HG03135 (cell line): ENCODE measurements around the gene UMODL1.

Experiments
- ATAC-seq: cut with Tn5 transposase; IDR thresholded peaks from one replicate; pipeline ENCODE4 v1.9.1; 2021; ENCODE audit warnings: mild to moderate bottlenecking, moderate library complexity; ENCODE audit not compliant: unreplicated experiment

UMODL1 gene

DNA sequence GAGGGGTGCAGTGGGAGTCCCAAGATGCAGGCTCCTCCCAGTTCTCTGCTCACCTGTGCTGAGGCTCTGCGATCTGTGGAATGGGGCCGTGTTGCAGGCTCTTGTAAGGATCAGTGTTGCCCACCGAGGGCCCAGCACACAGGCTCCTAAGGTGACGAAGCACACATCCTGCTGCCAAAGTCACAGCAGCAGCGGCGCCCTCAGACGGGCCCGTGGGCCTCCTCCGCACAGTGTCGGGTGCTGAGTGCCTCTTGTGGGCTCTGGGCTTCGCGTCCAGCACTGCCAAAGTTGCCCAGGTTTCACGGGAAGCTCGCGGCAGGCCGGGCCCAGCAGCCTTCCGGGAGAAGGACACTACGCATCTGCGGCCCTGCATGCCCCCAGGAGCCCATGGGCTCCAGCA is 75.7 kb downstream of the UMODL1 start:
- ATAC-seq, result no peak

- no peak for ATAC-seq
Observed at GRCh38 chr21:42147386-42148020, 76.4 kb downstream of the UMODL1 start.

DNA sequence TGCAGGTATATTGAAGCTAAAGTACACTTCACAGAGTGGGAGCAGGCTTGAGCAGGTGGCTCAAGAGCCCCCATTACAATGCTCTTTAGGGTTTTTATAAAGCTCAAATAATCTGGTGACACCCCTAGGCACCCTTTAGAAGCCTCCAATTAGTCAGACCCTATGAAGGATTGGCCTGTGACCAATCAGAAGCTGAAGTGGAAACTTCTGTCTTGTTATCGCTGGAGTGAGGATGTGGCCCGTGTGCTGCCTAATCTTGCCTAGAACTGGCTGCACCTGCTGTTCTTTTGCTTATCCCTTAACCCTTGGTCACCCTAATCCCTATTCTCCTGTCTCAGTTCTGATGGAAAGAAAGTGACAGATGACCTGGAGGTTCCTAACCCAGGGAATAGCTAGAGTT is 77.0 kb downstream of the UMODL1 start:
- ATAC-seq, result no peak

GRCh38 chr21:42148584-42148983 is 77.5 kb downstream of the UMODL1 start:
- ATAC-seq, result no peak

DNA sequence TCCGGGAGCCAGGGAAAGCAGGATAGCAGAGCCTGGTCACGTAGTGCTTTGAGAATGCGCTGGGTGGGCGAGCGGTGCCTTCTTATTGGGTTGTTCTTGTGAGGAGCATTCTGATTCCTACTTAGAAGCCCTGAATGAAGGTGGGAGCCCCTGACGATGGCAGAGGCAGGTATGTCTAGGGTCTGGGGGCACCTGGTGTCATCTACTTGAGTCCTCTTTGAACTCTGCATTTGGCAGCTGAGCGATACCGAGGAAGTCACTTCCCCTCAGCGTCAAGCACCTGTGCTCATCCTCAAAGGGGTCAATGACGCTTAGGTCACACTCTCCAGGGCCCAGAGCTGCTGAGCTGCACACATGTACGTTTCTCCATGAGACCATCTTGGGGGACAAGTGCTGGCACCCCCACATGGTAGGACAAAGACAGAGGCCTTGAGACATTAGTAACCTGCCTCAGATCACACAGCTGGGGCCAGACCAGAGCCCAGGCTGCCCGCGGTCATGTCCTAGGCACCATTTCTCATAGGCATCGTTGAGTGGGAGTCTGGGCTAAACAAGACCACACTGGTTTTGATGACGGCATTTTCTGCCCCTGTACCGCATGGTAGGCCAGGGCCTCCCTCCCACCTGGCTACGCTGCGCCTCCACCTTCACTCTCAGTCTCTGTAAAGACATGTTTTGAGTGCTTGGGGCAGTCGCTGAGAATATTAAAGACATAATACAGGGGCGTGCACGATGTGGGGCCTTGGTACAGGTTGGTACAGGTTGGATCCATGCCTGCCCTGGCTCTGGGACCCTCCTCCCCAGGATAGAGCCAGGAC is 78.7 kb downstream of the UMODL1 start:
- ATAC-seq, result no peak

DNA sequence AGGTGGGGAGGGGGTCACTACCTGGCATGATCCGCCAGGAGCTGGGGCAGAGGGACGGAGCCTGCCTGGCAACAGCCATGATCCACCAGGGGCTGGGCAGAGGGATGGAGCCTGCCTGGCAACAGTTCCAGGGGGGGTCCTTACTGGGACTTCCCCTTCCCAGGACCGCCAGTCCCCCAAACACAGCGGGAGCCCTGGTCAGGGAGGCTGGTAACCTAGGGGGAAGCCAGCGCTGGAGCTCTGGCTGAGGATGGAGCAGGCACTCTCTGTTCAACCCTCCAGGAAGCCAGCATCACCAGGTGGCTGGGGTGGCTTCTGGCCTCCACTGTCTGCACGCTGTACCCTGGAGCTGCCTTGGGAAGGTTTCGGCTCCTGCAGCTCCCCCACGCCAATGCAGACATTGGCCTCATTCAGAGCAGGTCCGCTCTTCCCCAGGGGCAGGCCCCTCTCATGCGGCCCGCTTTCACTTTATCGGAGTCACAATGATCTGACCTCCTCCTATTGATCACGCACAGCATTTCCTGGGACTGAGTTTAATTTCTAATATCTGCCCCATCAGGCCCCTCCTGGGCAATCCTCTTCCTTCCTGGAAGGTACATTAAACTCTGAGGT is 79.5 kb downstream of the UMODL1 start:
- ATAC-seq, result no peak

GRCh38 chr21:42151148-42151947 is 80.2 kb downstream of the UMODL1 start:
- ATAC-seq, result no peak

- ATAC-seq, result no peak
Observed at GRCh38 chr21:42151948-42152220, 80.8 kb downstream of the UMODL1 start.

GRCh38 chr21:42153046-42153686 is 82.0 kb downstream of the UMODL1 start:
- no peak for ATAC-seq

DNA sequence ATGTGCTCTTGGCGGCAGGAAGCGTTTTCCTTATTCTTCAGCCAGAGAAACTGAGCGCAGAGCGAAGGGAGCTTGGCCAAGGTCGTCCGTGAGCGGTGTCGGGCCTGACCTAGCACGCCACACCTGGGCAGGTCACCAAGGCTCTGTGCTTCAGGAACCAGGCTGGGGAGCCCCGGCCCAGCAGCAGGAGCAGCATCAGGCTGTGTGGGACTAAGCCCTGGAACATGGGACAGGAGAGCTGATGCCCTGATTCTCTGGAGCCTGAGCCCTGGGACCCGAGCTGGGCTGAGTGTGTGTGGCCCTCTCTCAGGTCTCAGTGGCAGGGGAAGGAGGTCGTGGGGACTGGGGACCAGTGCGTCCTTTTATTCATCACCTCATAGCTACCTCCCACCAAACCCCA is 82.6 kb downstream of the UMODL1 start:
- ATAC-seq, result no peak

DNA sequence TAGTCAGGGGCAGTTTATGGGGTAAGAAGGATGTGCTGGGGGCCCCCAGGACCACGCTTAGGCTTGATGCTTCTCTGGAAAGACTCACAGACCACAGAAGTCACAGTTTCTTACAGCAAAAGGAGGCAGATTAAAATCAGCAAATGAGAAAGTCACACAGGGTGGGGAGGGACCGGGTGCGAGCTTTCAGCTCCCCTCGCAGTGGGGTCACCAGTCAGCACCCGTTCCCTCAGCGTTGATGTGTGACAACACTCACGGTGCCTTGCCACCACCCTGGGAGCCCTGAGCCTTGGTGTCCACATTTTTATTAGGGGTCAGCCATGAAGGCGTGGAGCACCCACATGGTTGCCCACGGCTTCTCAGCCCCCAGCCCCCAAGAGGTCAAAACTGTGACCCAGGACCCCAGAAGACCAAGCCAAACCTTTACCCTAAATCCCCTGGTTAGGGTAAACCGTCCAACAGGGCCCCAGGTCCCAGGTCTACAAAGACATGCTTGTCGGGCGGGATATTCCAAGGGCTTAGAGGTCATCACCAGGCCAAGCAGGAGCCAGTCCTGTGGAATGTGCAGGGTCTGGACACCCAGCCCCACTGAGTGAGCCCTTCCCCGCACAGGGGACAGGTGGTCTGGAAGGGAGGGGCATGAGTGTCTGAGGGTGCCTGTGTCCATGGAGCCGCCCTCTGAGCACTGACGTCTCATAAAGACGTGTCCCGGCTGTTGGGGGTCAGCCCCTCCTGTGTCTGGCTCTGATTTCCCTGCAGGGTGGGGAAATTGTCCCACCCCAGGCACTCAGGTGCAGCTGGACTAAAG is 83.3 kb downstream of the UMODL1 start:
- no peak for ATAC-seq

DNA sequence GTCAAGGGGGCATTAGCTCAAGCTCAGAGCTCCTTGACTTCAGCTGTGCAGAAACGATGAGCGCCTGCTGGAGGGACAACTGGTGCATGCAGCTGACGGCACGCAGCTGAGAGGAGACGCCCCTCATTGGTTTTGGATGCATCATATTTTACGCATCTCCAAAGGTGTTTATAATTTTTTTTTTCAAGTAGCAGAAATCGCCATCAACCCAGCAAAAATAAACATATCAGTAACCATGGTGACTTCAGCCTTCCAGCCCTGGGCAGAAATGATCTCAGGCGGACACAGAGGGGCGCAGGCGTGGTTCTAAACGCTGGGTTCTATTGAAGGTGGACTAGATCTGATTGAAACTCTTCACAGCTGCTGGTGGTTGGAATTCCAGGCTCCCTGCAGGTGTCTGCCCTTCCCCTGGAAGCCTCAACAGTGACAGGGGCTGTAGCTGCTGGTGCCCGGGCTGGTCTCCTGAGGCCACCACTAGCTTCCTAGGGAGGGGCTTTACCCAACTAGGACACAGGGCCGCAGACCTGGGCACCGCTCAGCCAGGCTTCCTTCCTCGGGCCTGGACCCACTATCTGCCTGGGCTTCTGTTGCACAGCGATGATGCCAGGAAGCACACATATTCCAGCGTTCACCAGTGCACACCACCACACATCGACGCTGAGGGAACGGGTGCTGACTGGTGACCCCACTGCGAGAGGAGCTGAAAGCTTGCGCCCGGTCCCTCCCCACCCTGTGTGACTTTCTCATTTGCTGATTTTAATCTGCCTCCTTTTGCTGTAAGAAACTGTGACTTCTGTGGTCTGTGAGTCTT is 84.1 kb downstream of the UMODL1 start:
- ATAC-seq, result no peak

- no peak for ATAC-seq
Observed at GRCh38 chr21:42156690-42157605, 85.8 kb downstream of the UMODL1 start.

GRCh38 chr21:42157606-42158310 is 86.6 kb downstream of the UMODL1 start:
- no peak for ATAC-seq

- no peak for ATAC-seq
Observed at GRCh38 chr21:42158846-42159245, 87.7 kb downstream of the UMODL1 start.

- ATAC-seq, result no peak
Observed at GRCh38 chr21:42159560-42160110, 88.5 kb downstream of the UMODL1 start.

DNA sequence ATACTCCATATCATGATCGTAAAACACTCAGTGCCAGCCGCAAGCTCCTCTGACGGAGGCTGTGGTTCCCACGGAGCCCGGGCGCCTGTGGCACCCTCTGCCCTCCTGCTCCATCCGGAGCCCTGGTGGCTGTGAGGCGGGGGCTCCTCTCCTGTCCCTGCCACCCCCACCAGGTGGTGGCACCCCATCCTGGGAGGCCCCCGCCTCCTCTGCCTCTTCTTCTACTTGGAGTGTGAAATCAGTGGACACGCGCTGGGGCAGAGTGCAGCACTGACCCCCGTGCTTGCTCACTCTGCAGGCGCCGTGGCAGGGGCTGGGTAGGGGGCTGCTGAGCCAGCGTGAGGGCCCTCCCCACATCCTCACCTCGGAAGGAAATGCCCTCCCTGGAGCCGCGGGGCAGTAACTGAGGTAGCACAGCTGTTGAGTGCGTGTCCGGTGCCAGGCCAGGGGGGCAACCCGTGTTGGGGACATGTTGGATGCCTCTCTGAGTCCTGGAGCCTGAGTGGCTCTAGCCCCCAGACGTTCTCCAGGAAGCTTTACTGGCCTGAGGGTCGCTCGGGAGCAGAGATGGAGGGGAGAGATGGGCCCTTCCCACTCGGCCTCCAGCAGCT is 89.1 kb downstream of the UMODL1 start:
- no peak for ATAC-seq
